RCC 7860 (cell line): ENCODE results near the gene POPDC2.
"Not testable (repeated sequence)": the region's sequence is repeated elsewhere in the genome, so short reads cannot be mapped to it uniquely, and the experiment has no call there.

ENCODE experiments used
- DNase-seq: peaks from one replicate; pipeline ENCODE4 v3.0.0-alpha.2; 2015; ENCODE audit warnings: low spot score
- FAIRE-seq: peaks from 2 replicates; lab custom pipeline; 2012; peaks lifted over from hg19 to GRCh38; lab: Jason Lieb, UNC

POPDC2 gene

GRCh38 chr3:119660474-119661440, at the start of gene POPDC2:
TSS of gene POPDC2 (minus strand) at chr3:119660589. CDS start at chr3:119660423, 166 bp downstream.
- DNase-seq = no peak
- FAIRE-seq = no peak

GRCh38 chr3:119703820-119704531, 43.6 kb upstream of the POPDC2 start:
- no peak for DNase-seq
- FAIRE-seq = no peak

- peak; percentile 59 for DNase-seq
- no peak for FAIRE-seq
Observed at GRCh38 chr3:119702530-119703527, 42.4 kb upstream of the POPDC2 start, which contains the start of gene CFAP91. TSS of gene CFAP91 (plus strand) at chr3:119703022. CDS start at chr3:119703099, 77 bp downstream.

GRCh38 chr3:119700920-119701734, 40.7 kb upstream of the POPDC2 start:
- DNase-seq = no peak
- no peak for FAIRE-seq

GRCh38 chr3:119700269-119700919, 40.0 kb upstream of the POPDC2 start:
- FAIRE-seq (peak; percentile 62), DNase-seq (peak; percentile 83)

- FAIRE-seq = no peak
Observed at GRCh38 chr3:119697394-119697793, 37.0 kb upstream of the POPDC2 start.

GRCh38 chr3:119695480-119695879, 35.1 kb upstream of the POPDC2 start:
- FAIRE-seq (no peak), DNase-seq (no peak)

More at GRCh38 chr3:119697394-119697793, 37.0 kb upstream of the POPDC2 start:
- no peak for DNase-seq

GRCh38 chr3:119690043-119690656, 29.8 kb upstream of the POPDC2 start:
- peak; percentile 25 for FAIRE-seq

GRCh38 chr3:119683421-119683820, 23.0 kb upstream of the POPDC2 start:
- no peak for FAIRE-seq
- DNase-seq = no peak

More at GRCh38 chr3:119690043-119690656, 29.8 kb upstream of the POPDC2 start:
- DNase-seq = no peak

- DNase-seq = peak; percentile 37
- FAIRE-seq = peak; percentile 78
Observed at GRCh38 chr3:119681279-119681678, 20.9 kb upstream of the POPDC2 start.

- DNase-seq = no peak
- FAIRE-seq = no peak
Observed at GRCh38 chr3:119679874-119680273, 19.5 kb upstream of the POPDC2 start.

- DNase-seq, FAIRE-seq: not testable (repeated sequence)
Observed at GRCh38 chr3:119678209-119678608, 17.8 kb upstream of the POPDC2 start.

GRCh38 chr3:119677641-119677934, 17.2 kb upstream of the POPDC2 start:
- FAIRE-seq = no peak
- no peak for DNase-seq

GRCh38 chr3:119676771-119677640, 16.6 kb upstream of the POPDC2 start, which contains the start of gene COX17:
TSS of gene COX17 (minus strand) at chr3:119677406. CDS start at chr3:119677310, 96 bp downstream.
- FAIRE-seq (peak; percentile 85), DNase-seq (peak; percentile 94)

- DNase-seq = no peak
Observed at GRCh38 chr3:119676020-119676419, 15.6 kb upstream of the POPDC2 start.

GRCh38 chr3:119675188-119675874, 14.9 kb upstream of the POPDC2 start:
- DNase-seq = no peak
- FAIRE-seq = no peak

More at GRCh38 chr3:119676020-119676419, 15.6 kb upstream of the POPDC2 start:
- no peak for FAIRE-seq

GRCh38 chr3:119673875-119674274, 13.5 kb upstream of the POPDC2 start:
- FAIRE-seq = no peak
- DNase-seq = no peak
